HEK293 (cell line): ENCODE results near the gene KRT80.

ENCODE experiments used
- CTCF ChIA-PET: fragments of 350-600 bp; formaldehyde crosslinking; extraction: SDS; loops from one replicate; lab custom pipeline; 2021; ENCODE audit warnings: antibody characterized with exemption; lab: Yijun Ruan, JAX
- POLR2A ChIA-PET: fragments of 300-600 bp; formaldehyde crosslinking; extraction: SDS; loops from one replicate; lab custom pipeline; 2020; ENCODE audit warnings: antibody characterized with exemption, inconsistent platforms; lab: Yijun Ruan, JAX
- H3K27ac ChIP-seq: fragments of 200-500 bp; sonication (Bioruptor generic); 2 replicates; pipeline ENCODE4 v1.5.1; 2014; ENCODE audit warnings: low read depth, low read length, control low read depth, inconsistent platforms; ENCODE audit errors: extremely low read depth
- H3K36me3 ChIP-seq, 2 experiments: fragments of 200-500 bp in 1 of 2; sonication (Bioruptor generic) in 1 of 2; 1 replicate in 1 of 2; 2 replicates in 1 of 2; pipeline ENCODE4 v1.5.1; 2014 to 2017; ENCODE audit warnings: inconsistent platforms in 2 of 2, low read length in 2 of 2; ENCODE audit not compliant: control insufficient read depth in 2 of 2, insufficient read depth in 1 of 2
- H3K4me1 ChIP-seq: fragments of 200-500 bp; sonication (Bioruptor generic); 2 replicates; pipeline ENCODE4 v1.5.1; 2014; ENCODE audit warnings: mild to moderate bottlenecking, low read length, inconsistent platforms; ENCODE audit not compliant: control insufficient read depth, insufficient read depth
- H3K4me3 ChIP-seq: 2 replicates; pipeline ENCODE4 v1.5.1; 2011; ENCODE audit warnings: low read depth, mild to moderate bottlenecking, control low read depth, low read length, moderate library complexity
- H3K9me3 ChIP-seq: fragments of 200-500 bp; sonication (Bioruptor generic); 2 replicates; pipeline ENCODE4 v1.5.1; 2014; ENCODE audit warnings: low read depth, low read length, inconsistent platforms; ENCODE audit not compliant: control insufficient read depth, insufficient read depth
- BCL11B ChIP-seq: fragments of 450-650 bp; formaldehyde crosslinking; IDR thresholded peaks from 2 replicates; pipeline ENCODE4 v1.5.1; 2016; ENCODE audit warnings: low read depth, missing biosample characterization, missing genetic modification characterization
- GLIS1 ChIP-seq: fragments of 450-650 bp; formaldehyde crosslinking; IDR thresholded peaks from 2 replicates; pipeline ENCODE4 v1.5.1; 2016; ENCODE audit warnings: missing biosample characterization, missing genetic modification characterization
- GLIS2 ChIP-seq: fragments of 450-650 bp; formaldehyde crosslinking; IDR thresholded peaks from 2 replicates; pipeline ENCODE4 v1.5.1; 2016; ENCODE audit warnings: missing biosample characterization, missing genetic modification characterization
- KLF1 ChIP-seq: fragments of 450-650 bp; formaldehyde crosslinking; IDR thresholded peaks from 2 replicates; pipeline ENCODE4 v1.5.1; 2016; ENCODE audit warnings: missing biosample characterization, missing genetic modification characterization
- KLF16 ChIP-seq: fragments of 450-650 bp; formaldehyde crosslinking; IDR thresholded peaks from 2 replicates; pipeline ENCODE4 v1.5.1; 2017; ENCODE audit warnings: missing biosample characterization, missing genetic modification characterization
- MZF1 ChIP-seq: fragments of 450-650 bp; formaldehyde crosslinking; IDR thresholded peaks from 2 replicates; pipeline ENCODE4 v1.5.1; 2017; ENCODE audit warnings: missing biosample characterization, missing genetic modification characterization, borderline replicate concordance
- OSR2 ChIP-seq: fragments of 450-650 bp; formaldehyde crosslinking; IDR thresholded peaks from 2 replicates; pipeline ENCODE4 v1.5.1; 2016; ENCODE audit warnings: missing biosample characterization, missing genetic modification characterization
- OVOL3 ChIP-seq: fragments of 450-650 bp; formaldehyde crosslinking; IDR thresholded peaks from 2 replicates; pipeline ENCODE4 v1.5.1; 2016; ENCODE audit warnings: missing biosample characterization, missing genetic modification characterization
- PATZ1 ChIP-seq: fragments of 450-650 bp; formaldehyde crosslinking; IDR thresholded peaks from 2 replicates; pipeline ENCODE4 v1.5.1; 2016; ENCODE audit warnings: missing biosample characterization, missing genetic modification characterization
- SCRT2 ChIP-seq: fragments of 450-650 bp; formaldehyde crosslinking; IDR thresholded peaks from 2 replicates; pipeline ENCODE4 v1.5.1; 2016; ENCODE audit warnings: missing biosample characterization, missing genetic modification characterization
- SP7 ChIP-seq: fragments of 450-650 bp; formaldehyde crosslinking; IDR thresholded peaks from 2 replicates; pipeline ENCODE4 v1.5.1; 2016; ENCODE audit warnings: missing biosample characterization, missing genetic modification characterization
- ZBTB17 ChIP-seq: fragments of 450-650 bp; formaldehyde crosslinking; IDR thresholded peaks from 2 replicates; pipeline ENCODE4 v1.5.1; 2016; ENCODE audit warnings: missing biosample characterization, missing genetic modification characterization
- ZBTB8A ChIP-seq: fragments of 450-650 bp; formaldehyde crosslinking; IDR thresholded peaks from 2 replicates; pipeline ENCODE4 v1.5.1; 2016; ENCODE audit warnings: missing biosample characterization, missing genetic modification characterization
- ZFHX2 ChIP-seq: fragments of 450-650 bp; formaldehyde crosslinking; conservative IDR thresholded peaks from 2 replicates; pipeline ENCODE4 v1.5.1; 2016; ENCODE audit warnings: missing biosample characterization, missing genetic modification characterization
- ZFP37 ChIP-seq: fragments of 450-650 bp; formaldehyde crosslinking; IDR thresholded peaks from 2 replicates; pipeline ENCODE4 v1.5.1; 2016; ENCODE audit warnings: missing biosample characterization, missing genetic modification characterization
- ZIC2 ChIP-seq: fragments of 450-650 bp; formaldehyde crosslinking; IDR thresholded peaks from 2 replicates; pipeline ENCODE4 v1.5.1; 2016; ENCODE audit warnings: missing biosample characterization, missing genetic modification characterization
- ZNF335 ChIP-seq: fragments of 450-650 bp; formaldehyde crosslinking; conservative IDR thresholded peaks from 2 replicates; pipeline ENCODE4 v1.5.1; 2016; ENCODE audit warnings: missing biosample characterization, missing genetic modification characterization
- ZNF362 ChIP-seq: fragments of 450-650 bp; formaldehyde crosslinking; IDR thresholded peaks from 2 replicates; pipeline ENCODE4 v1.5.1; 2016; ENCODE audit warnings: missing biosample characterization, missing genetic modification characterization
- ZNF366 ChIP-seq: fragments of 450-650 bp; formaldehyde crosslinking; conservative IDR thresholded peaks from 2 replicates; pipeline ENCODE4 v1.5.1; 2016; ENCODE audit warnings: missing biosample characterization, missing genetic modification characterization
- ZNF48 ChIP-seq: fragments of 450-650 bp; formaldehyde crosslinking; IDR thresholded peaks from 2 replicates; pipeline ENCODE4 v1.5.1; 2016; ENCODE audit warnings: missing biosample characterization, missing genetic modification characterization
- ZNF629 ChIP-seq: fragments of 450-650 bp; formaldehyde crosslinking; IDR thresholded peaks from 2 replicates; pipeline ENCODE4 v1.5.1; 2017; ENCODE audit warnings: missing biosample characterization, missing genetic modification characterization
- ZNF768 ChIP-seq: fragments of 450-650 bp; formaldehyde crosslinking; IDR thresholded peaks from 2 replicates; pipeline ENCODE4 v1.5.1; 2018; ENCODE audit warnings: missing biosample characterization, mild to moderate bottlenecking, missing genetic modification characterization
- TF ChIP-seq, protein P1 (sequence below): fragments of 450-650 bp; formaldehyde crosslinking; IDR thresholded peaks from 2 replicates; pipeline ENCODE4 v1.5.1; 2016; ENCODE audit warnings: missing biosample characterization, missing genetic modification characterization

KRT80 gene

GRCh38 chr12:52181746-52182145 is 10.1 kb downstream of the KRT80 start:
- Histone ChIP-seq H3K27ac (no peak overlapping the region), H3K9me3 (no peaks in the 10 kb centered on the region), H3K4me3 (no peak overlapping the region), H3K4me1 (peaks cover 5% of the 10 kb centered on the region; the same call in 1 of the 2 replicates), H3K36me3 (no peaks in the 10 kb centered on the region)
- TF ChIP-seq SP7 (tag by site-specific recombination) (peak; percentile 72; the same call in 1 of the 2 replicates), KLF1 (tag by site-specific recombination) (peak; percentile 52; the same call in 1 of the 2 replicates), BCL11B (tag by site-specific recombination) (no peak), SCRT2 (tag by site-specific recombination) (0 out of 2 replicates have a peak, but pooled peaks have one; percentile 29), ZNF362 (peak; percentile 72; the same call in 1 of the 2 replicates), GLIS1 (peak; percentile 77), ZNF366 (tag by site-specific recombination) (0 out of 2 replicates have a peak, but pooled peaks have one; percentile 17), ZNF768 (tag by site-specific recombination) (no peak), ZFP37 (tag by site-specific recombination) (no peak), PATZ1 (0 out of 2 replicates have a peak, but pooled peaks have one; percentile 12), ZBTB8A (tag by site-specific recombination) (peak; percentile 46), ZIC2 (tag by site-specific recombination) (peak; percentile 80), OSR2 (tag by site-specific recombination) (peak; percentile 86), ZFHX2 (tag by site-specific recombination) (0 out of 2 replicates have a peak, but pooled peaks have one; percentile 5), OVOL3 (tag by site-specific recombination) (no peak), ZNF629 (peak; percentile 73), ZBTB17 (tag by site-specific recombination) (peak; percentile 54), ZNF48 (tag by site-specific recombination) (no peak), MZF1 (tag by site-specific recombination) (peak; percentile 84), ZNF335 (tag by site-specific recombination) (peak; percentile 87), GLIS2 (tag by site-specific recombination) (peak; percentile 77), KLF16 (no peak)
- TF ChIP-seq, protein P1, sequence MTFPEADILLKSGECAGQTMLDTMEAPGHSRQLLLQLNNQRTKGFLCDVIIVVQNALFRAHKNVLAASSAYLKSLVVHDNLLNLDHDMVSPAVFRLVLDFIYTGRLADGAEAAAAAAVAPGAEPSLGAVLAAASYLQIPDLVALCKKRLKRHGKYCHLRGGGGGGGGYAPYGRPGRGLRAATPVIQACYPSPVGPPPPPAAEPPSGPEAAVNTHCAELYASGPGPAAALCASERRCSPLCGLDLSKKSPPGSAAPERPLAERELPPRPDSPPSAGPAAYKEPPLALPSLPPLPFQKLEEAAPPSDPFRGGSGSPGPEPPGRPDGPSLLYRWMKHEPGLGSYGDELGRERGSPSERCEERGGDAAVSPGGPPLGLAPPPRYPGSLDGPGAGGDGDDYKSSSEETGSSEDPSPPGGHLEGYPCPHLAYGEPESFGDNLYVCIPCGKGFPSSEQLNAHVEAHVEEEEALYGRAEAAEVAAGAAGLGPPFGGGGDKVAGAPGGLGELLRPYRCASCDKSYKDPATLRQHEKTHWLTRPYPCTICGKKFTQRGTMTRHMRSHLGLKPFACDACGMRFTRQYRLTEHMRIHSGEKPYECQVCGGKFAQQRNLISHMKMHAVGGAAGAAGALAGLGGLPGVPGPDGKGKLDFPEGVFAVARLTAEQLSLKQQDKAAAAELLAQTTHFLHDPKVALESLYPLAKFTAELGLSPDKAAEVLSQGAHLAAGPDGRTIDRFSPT = peak; percentile 51; the same call in 1 of the 2 replicates
- POLR2A ChIA-PET = interaction anchor here (1.5 to 2.9 kb wide), 2 partner anchors 8 to 10 kb away, joined by 4 to 19 read pairs; partner anchors contain the start of gene KRT80
- CTCF ChIA-PET = interaction anchor here (0.6 to 2.2 kb wide), 12 partner anchors 10 to 700 kb away, joined by 3 to 10 read pairs (median 4); partner anchors contain the start of genes KRT80 and KRT85
